ENCODE data around the gene BCAS3.

BCAS3 gene

GRCh38 chr17:61328351-61328750 lies 650.7 kb downstream of the BCAS3 start:
- no peak for ATAC-seq

- ATAC-seq, result no peak
Observed at GRCh38 chr17:61330174-61331150, 652.8 kb downstream of the BCAS3 start.

- no peak for ATAC-seq
Observed at GRCh38 chr17:61331178-61331577, 653.5 kb downstream of the BCAS3 start.

GRCh38 chr17:61331886-61332285 lies 654.2 kb downstream of the BCAS3 start:
- no peak for ATAC-seq

- ATAC-seq, result no peak
Observed at GRCh38 chr17:61333136-61333535, 655.5 kb downstream of the BCAS3 start.

- ATAC-seq, result no peak
Observed at GRCh38 chr17:61334673-61335072, 657.0 kb downstream of the BCAS3 start.

GRCh38 chr17:61335105-61335844 lies 657.6 kb downstream of the BCAS3 start:
- no peak for ATAC-seq

- no peak for ATAC-seq
Observed at GRCh38 chr17:61335845-61336655, 658.4 kb downstream of the BCAS3 start.

GRCh38 chr17:61337290-61337689 lies 659.6 kb downstream of the BCAS3 start:
- ATAC-seq, result no peak

GRCh38 chr17:61338000-61338798 lies 660.5 kb downstream of the BCAS3 start:
- no peak for ATAC-seq

GRCh38 chr17:61338874-61339478 lies 661.3 kb downstream of the BCAS3 start:
- ATAC-seq, result no peak

- ATAC-seq, result no peak
Observed at GRCh38 chr17:61340431-61341209, 663.0 kb downstream of the BCAS3 start.

- no peak for ATAC-seq
Observed at GRCh38 chr17:61343576-61343975, 665.9 kb downstream of the BCAS3 start.

- ATAC-seq, result no peak
Observed at GRCh38 chr17:61345061-61345460, 667.4 kb downstream of the BCAS3 start.

GRCh38 chr17:61345825-61346666 lies 668.4 kb downstream of the BCAS3 start:
- no peak for ATAC-seq

GRCh38 chr17:61349350-61349749 lies 671.7 kb downstream of the BCAS3 start:
- ATAC-seq, result no peak

GRCh38 chr17:61351745-61352407 lies 674.2 kb downstream of the BCAS3 start:
- no peak for ATAC-seq

GRCh38 chr17:61352408-61352770 lies 674.7 kb downstream of the BCAS3 start:
- no peak for ATAC-seq

- no peak for ATAC-seq
Observed at GRCh38 chr17:61352781-61353491, 675.3 kb downstream of the BCAS3 start.

Measured in activated CD4-positive, CD25-positive, alpha-beta regulatory T cell treated with anti-CD3 and anti-CD28 coated beads, Interleukin-2, amount 50 U/mL, for 24 hours (primary cell).